HAP-1 (cell line): Measurements from ENCODE around the gene THSD7A.

Experiments
- DNase-seq, 2 experiments: peaks; one replicate each; pipeline ENCODE4 v3.0.0-alpha.2; 2016 to 2020; ENCODE audit warnings: low spot score in 2 of 2
- H3K27me3 ChIP-seq: fragments of 250-450 bp; sonication (Bioruptor Pico); 2 replicates; pipeline ENCODE4 v1.5.1; 2020; ENCODE audit warnings: low read depth, mild to moderate bottlenecking, moderate library complexity
- H3K36me3 ChIP-seq: fragments of 250-450 bp; sonication (Bioruptor Pico); replicated peaks from 2 replicates; pipeline ENCODE4 v1.5.1; 2020; ENCODE audit warnings: mild to moderate bottlenecking
- H3K4me1 ChIP-seq: fragments of 250-450 bp; sonication (Bioruptor Pico); 2 replicates; pipeline ENCODE4 v1.5.1; 2020; ENCODE audit warnings: mild to moderate bottlenecking
- H3K4me3 ChIP-seq: fragments of 250-450 bp; sonication (Bioruptor Pico); 2 replicates; pipeline ENCODE4 v1.5.1; 2020; ENCODE audit warnings: mild to moderate bottlenecking, moderate library complexity
- H3K9me3 ChIP-seq: fragments of 250-450 bp; sonication (Bioruptor Pico); 2 replicates; pipeline ENCODE4 v1.5.1; 2020; ENCODE audit warnings: mild to moderate bottlenecking, moderate library complexity
- in situ Hi-C: fragments of 300-500 bp; cut with MboI; formaldehyde crosslinking; loops from 3 replicates; pipeline ENCODE4 v1.14.3; 2020; ENCODE audit warnings: low sequenced_read_pairs, inconsistent platforms, mixed read lengths

The THSD7A gene

DNA sequence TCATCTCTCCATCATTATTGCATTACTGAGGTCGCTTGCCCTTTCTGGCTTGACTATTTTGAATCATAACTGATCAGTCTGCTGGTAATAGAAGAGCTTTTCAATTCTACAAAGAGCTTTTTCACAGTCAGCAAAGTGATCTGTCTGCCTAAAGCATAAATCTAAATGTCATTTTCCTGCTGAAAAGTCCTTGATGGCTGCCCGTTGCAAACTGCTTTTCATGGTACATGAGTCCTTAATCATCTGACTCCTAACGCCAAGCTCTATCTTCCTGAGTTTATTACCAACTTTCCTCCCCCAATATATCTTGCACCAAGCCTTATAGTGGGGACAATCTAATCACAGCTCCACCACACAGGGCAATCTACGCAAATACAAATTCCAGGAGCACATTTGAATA lies 39.8 kb downstream of the THSD7A start:
- DNase-seq, result no peak

DNA sequence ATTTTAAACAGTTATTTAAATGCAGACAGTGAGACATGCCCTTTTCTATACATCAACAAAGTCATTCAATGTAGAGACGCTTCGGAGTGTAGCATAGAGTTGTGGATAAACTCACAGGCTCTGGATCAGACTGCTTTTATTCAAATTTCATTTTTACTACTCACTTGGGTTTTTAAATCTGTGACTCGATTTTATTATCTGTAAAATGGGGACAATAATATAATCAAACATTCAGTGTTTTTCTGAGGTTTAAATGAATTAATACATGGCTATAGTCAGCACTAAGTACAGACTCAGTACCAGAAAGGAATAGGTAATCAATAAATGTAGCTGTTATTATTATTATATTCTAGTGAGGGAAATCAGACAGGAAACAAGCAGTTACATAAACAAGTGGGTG lies 43.4 kb downstream of the THSD7A start:
- no peak for DNase-seq
- Histone ChIP-seq H3K36me3 (no peaks in the 10 kb centered on the region), H3K27me3 (no peaks in the 10 kb centered on the region), H3K9me3 (no peaks in the 10 kb centered on the region), H3K4me3 (no peak overlapping the region), H3K4me1 (no peaks in the 10 kb centered on the region)
- in situ Hi-C loops, result no loop called here

More for the DNA sequence above, 39.8 kb downstream of the THSD7A start:
- Histone ChIP-seq H3K36me3 (no peaks in the 10 kb centered on the region), H3K9me3 (no peaks in the 10 kb centered on the region), H3K4me3 (no peak overlapping the region), H3K4me1 (no peaks in the 10 kb centered on the region), H3K27me3 (no peaks in the 10 kb centered on the region)
- in situ Hi-C loops, result no loop called here

DNA sequence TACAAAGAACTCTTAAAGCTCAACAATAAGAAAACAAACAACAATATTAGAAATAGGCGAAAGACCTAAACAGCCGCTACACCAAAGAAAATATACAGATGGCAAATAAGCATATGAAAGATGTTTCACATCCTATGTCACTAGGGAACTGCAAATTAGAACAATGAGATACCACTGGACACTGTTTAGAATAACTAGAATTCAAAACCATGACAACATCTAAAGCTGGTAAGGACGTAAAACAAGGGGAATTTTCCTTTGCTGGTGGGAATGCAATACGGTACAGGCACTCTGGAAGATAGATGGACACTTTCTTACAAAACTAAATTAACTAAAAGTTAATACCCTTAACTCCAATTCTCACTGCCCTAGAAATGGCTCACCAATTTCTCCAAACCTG lies 44.5 kb downstream of the THSD7A start:
- in situ Hi-C loops, result no loop called here
- no peak overlapping the region for H3K4me3 ChIP-seq
- H3K36me3 ChIP-seq, result no peaks in the 10 kb centered on the region
- DNase-seq, result no peak
- H3K27me3 ChIP-seq, result no peaks in the 10 kb centered on the region
- H3K4me1 ChIP-seq, result no peaks in the 10 kb centered on the region
- H3K9me3 ChIP-seq, result no peaks in the 10 kb centered on the region

DNA sequence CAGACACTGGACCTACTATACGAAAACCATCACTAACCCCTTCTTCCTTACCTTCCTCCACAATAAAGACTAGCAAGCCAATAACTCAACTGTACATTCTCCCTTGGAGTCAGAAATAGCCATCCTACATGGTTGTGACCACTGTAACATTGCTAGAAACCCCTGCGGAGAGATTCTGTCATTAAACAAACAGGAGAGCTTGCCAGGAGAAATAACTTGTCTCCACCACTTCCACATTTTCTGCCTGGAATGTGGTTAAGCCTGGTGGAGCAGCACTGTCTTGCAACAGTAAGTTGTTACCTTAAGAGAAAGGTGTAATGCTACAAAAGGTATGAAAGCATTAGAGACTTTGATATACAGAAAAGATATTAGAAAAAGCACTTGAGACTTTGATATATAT lies 45.8 kb downstream of the THSD7A start:
- Histone ChIP-seq H3K4me3 (no peak overlapping the region), H3K27me3 (no peaks in the 10 kb centered on the region), H3K4me1 (no peaks in the 10 kb centered on the region), H3K9me3 (no peaks in the 10 kb centered on the region), H3K36me3 (no peaks in the 10 kb centered on the region)
- DNase-seq, result no peak
- in situ Hi-C loops, result no loop called here

DNA sequence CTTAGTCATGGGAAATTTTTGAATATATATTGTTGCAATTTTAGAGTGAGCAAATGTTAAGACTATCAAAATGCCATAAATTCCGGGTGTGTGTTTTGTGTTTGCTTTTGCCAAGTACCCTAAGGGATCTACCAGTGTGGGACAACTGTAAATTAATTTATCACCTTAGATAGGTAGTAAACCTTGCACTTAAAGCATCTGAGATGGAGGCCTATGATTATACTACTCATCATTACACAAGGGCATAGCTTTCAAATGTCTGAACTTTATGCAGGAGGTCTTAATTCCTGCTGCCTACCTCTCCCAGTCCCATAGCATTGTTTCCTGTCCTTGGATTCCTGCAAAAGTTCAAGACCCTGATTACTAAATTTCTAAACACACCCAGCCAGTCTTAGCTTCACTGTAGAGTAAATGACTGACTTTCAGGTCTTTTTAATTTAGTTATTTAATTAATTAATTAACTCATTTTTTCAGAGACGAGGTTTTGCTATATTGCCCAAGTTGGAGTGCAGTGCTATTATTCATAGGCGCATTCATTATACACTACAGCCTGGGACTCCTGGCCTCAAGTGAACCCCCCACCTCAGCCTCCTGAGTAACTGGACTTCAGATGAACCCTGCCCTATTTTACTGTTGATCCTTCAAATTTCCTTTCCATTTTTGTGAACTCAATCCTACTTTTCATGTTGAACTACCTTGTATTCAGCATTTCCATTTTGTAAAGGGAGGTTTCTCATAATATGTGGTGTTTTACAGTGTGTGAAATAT lies 47.0 kb downstream of the THSD7A start:
- Histone ChIP-seq H3K36me3 (no peaks in the 10 kb centered on the region), H3K27me3 (no peaks in the 10 kb centered on the region), H3K4me1 (no peaks in the 10 kb centered on the region), H3K9me3 (no peaks in the 10 kb centered on the region), H3K4me3 (no peak overlapping the region)
- DNase-seq, result no peak
- in situ Hi-C loops, result no loop called here

- no peak for DNase-seq
- Histone ChIP-seq H3K36me3 (no peaks in the 10 kb centered on the region), H3K4me3 (no peak overlapping the region), H3K27me3 (no peaks in the 10 kb centered on the region), H3K9me3 (no peaks in the 10 kb centered on the region), H3K4me1 (peaks cover 21% of the 10 kb centered on the region)
- in situ Hi-C loops, result no loop called here
Measured at GRCh38 chr7:11779864-11780674, 51.9 kb downstream of the THSD7A start.

DNA sequence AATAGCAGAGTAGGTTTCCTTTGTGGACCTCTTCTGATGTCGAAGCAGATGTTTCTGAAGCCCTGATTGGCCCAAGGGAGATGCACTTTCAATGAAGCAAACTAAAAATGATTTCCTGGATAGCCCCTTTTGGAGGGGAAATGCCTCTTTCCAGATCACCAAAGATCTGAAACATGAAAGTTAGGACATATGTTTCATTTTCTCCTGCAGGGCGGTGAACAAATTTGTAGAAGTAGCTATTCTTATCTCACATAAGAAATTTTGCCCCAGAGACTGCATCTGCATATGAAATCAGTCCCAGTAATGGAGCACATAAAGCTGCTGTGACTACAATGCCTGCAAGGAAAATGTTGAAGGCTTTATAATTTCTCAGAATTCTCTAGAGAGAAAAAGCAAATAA lies 56.0 kb downstream of the THSD7A start:
- Histone ChIP-seq H3K9me3 (no peaks in the 10 kb centered on the region), H3K36me3 (no peaks in the 10 kb centered on the region), H3K4me3 (no peak overlapping the region), H3K4me1 (peaks cover 22% of the 10 kb centered on the region), H3K27me3 (no peaks in the 10 kb centered on the region)
- in situ Hi-C loops, result no loop called here
- DNase-seq, result peak; percentile 50 to 95

DNA sequence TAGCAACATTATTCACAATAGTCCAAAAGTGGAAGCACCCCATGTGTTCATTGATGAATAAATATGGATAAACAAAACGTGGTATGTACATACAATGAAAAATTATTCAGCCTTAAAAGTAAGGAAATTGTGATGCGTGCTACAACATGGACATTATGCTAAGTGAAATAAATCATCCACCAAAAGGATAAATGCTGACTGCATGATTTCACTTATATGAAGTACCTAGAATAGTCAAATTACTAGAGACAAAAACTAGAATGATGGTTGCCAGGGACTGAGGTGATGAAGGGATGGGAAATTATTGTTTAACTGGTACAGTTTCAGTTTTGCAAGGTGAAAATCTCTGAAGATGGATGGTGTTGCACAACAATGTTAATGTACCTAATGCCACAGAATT lies 56.6 kb downstream of the THSD7A start:
- no peak for DNase-seq
- Histone ChIP-seq H3K9me3 (no peaks in the 10 kb centered on the region), H3K36me3 (no peaks in the 10 kb centered on the region), H3K4me1 (peaks cover 22% of the 10 kb centered on the region), H3K27me3 (no peaks in the 10 kb centered on the region), H3K4me3 (no peak overlapping the region)
- in situ Hi-C loops, result no loop called here

- in situ Hi-C loops, result no loop called here
- no peak for DNase-seq
- H3K27me3 ChIP-seq, result no peaks in the 10 kb centered on the region
- no peaks in the 10 kb centered on the region for H3K9me3 ChIP-seq
- no peaks in the 10 kb centered on the region for H3K36me3 ChIP-seq
- no peaks in the 10 kb centered on the region for H3K4me1 ChIP-seq
- H3K4me3 ChIP-seq, result no peak overlapping the region
Measured at GRCh38 chr7:11768263-11768662, 63.7 kb downstream of the THSD7A start.

- Histone ChIP-seq H3K36me3 (no peaks in the 10 kb centered on the region), H3K27me3 (no peaks in the 10 kb centered on the region), H3K4me1 (no peaks in the 10 kb centered on the region), H3K4me3 (no peak overlapping the region), H3K9me3 (no peaks in the 10 kb centered on the region)
- no peak for DNase-seq
- in situ Hi-C loops, result no loop called here
Measured at GRCh38 chr7:11767148-11767547, 64.8 kb downstream of the THSD7A start.

DNA sequence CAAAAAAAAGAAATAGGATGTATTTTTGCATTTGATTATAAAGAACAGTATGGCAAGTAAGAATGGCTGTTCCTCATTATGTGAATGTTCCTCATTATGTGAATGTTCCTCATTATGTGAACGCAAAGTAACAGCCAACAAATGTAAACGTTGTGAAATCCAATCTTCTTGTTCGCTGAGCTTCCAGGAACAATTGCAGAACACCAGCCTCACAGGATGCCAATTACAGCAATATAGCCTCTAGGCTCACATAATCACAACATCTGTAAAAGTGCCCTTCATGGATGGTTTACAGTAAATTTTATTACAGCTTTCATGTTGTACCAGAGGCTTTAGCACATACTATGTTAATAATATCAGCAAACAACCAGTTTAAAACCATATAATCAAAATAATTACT lies 71.6 kb downstream of the THSD7A start:
- Histone ChIP-seq H3K36me3 (no peaks in the 10 kb centered on the region), H3K9me3 (no peaks in the 10 kb centered on the region), H3K4me1 (0 out of 2 replicates have a peak, but pooled peaks cover 3% of the 10 kb centered on the region), H3K27me3 (no peaks in the 10 kb centered on the region), H3K4me3 (no peak overlapping the region)
- DNase-seq, result peak; percentile 45 to 76
- in situ Hi-C loops, result no loop called here

- H3K4me1 ChIP-seq, result peaks cover 10% of the 10 kb centered on the region; the same call in 1 of the 2 replicates
- no peak for DNase-seq
Measured at GRCh38 chr7:11758627-11759111, 73.3 kb downstream of the THSD7A start.

GRCh38 chr7:11757153-11757552 lies 74.8 kb downstream of the THSD7A start:
- H3K27me3 ChIP-seq, result no peaks in the 10 kb centered on the region
- H3K9me3 ChIP-seq, result no peaks in the 10 kb centered on the region
- DNase-seq, result no peak
- peaks cover 16% of the 10 kb centered on the region for H3K4me1 ChIP-seq
- in situ Hi-C loops, result no loop called here
- no peaks in the 10 kb centered on the region for H3K36me3 ChIP-seq
- no peak overlapping the region for H3K4me3 ChIP-seq

More at GRCh38 chr7:11758627-11759111, 73.3 kb downstream of the THSD7A start:
- Histone ChIP-seq H3K36me3 (no peaks in the 10 kb centered on the region), H3K27me3 (no peaks in the 10 kb centered on the region), H3K9me3 (no peaks in the 10 kb centered on the region), H3K4me3 (no peak overlapping the region)
- in situ Hi-C loops, result no loop called here

GRCh38 chr7:11754933-11755332 lies 77.1 kb downstream of the THSD7A start:
- H3K9me3 ChIP-seq, result no peaks in the 10 kb centered on the region
- H3K4me1 ChIP-seq, result peaks cover 13% of the 10 kb centered on the region
- no peak for DNase-seq
- in situ Hi-C loops, result no loop called here
- H3K4me3 ChIP-seq, result no peak overlapping the region
- no peaks in the 10 kb centered on the region for H3K27me3 ChIP-seq
- no peaks in the 10 kb centered on the region for H3K36me3 ChIP-seq
